Measurements from ENCODE around the gene PPP1R13B. TPM values are rescaled to one million over a fixed set of nuclear protein-coding genes. Genes with fewer than 3 reads are reported as not detected.

Gene PPP1R13B
- total RNA-seq, 2 experiments from 2014 or later: 8.2 to 18.9 TPM

DNA sequence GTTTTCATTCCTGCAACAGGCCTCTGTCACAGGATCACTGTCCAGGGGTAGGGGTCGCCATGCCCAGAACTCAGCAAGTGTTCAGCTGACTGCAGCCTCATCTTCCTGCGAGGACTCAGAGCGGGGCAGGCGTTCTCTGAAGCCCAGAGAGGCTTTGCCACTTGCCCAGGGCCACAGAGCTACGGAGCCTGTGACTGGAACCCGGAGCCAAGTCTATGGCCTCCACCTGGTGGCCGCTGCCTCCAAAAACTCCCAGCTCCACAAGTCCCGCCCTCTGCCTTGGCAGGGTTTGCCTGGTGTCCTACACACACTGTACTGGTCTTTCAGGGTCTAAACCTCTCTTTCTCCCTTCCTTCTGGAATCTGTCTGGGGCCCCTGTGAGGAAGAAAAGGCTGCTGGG is 8.7 kb upstream of the PPP1R13B start:
- Histone ChIP-seq H3K4me3 (ENCODE audit: low read depth, low read length, poor library complexity, severe bottlenecking) (no peak overlapping the region), H3K4me2 (ENCODE audit: low read length) (no peak overlapping the region), H3K4me1 (ENCODE audit: insufficient read depth, low read length, poor library complexity, severe bottlenecking) (no peaks in the 10 kb centered on the region), H4K20me1 (ENCODE audit: insufficient read depth, low read length) (no peaks in the 10 kb centered on the region), H3K9me2 (ENCODE audit: insufficient read depth, low read length) (no peaks in the 10 kb centered on the region), H3K79me2 (ENCODE audit: insufficient read depth, low read depth, low read length) (no peaks in the 10 kb centered on the region), H3K36me3 (ENCODE audit: insufficient read depth, low read length) (no peaks in the 10 kb centered on the region), H3K9me3 (ENCODE audit: low read length) (no peaks in the 10 kb centered on the region), H2AFZ (ENCODE audit: low read length) (no peak overlapping the region), H3K27ac (ENCODE audit: low read depth, low read length, poor library complexity, severe bottlenecking) (no peak overlapping the region)
- TF ChIP-seq, protein P1, sequence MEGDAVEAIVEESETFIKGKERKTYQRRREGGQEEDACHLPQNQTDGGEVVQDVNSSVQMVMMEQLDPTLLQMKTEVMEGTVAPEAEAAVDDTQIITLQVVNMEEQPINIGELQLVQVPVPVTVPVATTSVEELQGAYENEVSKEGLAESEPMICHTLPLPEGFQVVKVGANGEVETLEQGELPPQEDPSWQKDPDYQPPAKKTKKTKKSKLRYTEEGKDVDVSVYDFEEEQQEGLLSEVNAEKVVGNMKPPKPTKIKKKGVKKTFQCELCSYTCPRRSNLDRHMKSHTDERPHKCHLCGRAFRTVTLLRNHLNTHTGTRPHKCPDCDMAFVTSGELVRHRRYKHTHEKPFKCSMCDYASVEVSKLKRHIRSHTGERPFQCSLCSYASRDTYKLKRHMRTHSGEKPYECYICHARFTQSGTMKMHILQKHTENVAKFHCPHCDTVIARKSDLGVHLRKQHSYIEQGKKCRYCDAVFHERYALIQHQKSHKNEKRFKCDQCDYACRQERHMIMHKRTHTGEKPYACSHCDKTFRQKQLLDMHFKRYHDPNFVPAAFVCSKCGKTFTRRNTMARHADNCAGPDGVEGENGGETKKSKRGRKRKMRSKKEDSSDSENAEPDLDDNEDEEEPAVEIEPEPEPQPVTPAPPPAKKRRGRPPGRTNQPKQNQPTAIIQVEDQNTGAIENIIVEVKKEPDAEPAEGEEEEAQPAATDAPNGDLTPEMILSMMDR (conservative IDR thresholded peaks at IDR 0.05; ENCODE audit: low read length): no peak
- no peak for TF ChIP-seq EZH2phosphoT487 (IDR thresholded peaks at IDR 0.05; ENCODE audit: borderline replicate concordance, low read depth, low read length)
- BruUV-seq (replicated peaks): no TSS peak
- ChIA-PET CTCF (ENCODE audit: unreplicated experiment) (no interaction called here), POLR2A (no interaction called here)
- intact Hi-C loops (cut with micrococcal nuclease; ENCODE audit: unreplicated experiment): no loop called here
- DNase-seq (ENCODE audit: low spot score): no peak

- no peaks in the 10 kb centered on the region for H3K79me2 ChIP-seq (ENCODE audit: insufficient read depth, low read depth, low read length)
- DNase-seq (ENCODE audit: low spot score): no peak
- H3K4me2 ChIP-seq (ENCODE audit: low read length): no peak overlapping the region
- no peaks in the 10 kb centered on the region for H3K36me3 ChIP-seq (ENCODE audit: insufficient read depth, low read length)
- no peaks in the 10 kb centered on the region for H3K9me2 ChIP-seq (ENCODE audit: insufficient read depth, low read length)
- no peaks in the 10 kb centered on the region for H3K9me3 ChIP-seq (ENCODE audit: low read length)
- intact Hi-C loops (cut with micrococcal nuclease; ENCODE audit: unreplicated experiment): no loop called here
- no peak overlapping the region for H3K27ac ChIP-seq (ENCODE audit: low read depth, low read length, poor library complexity, severe bottlenecking)
- ChIA-PET CTCF (ENCODE audit: unreplicated experiment) (no interaction called here), POLR2A (no interaction called here)
- H4K20me1 ChIP-seq (ENCODE audit: insufficient read depth, low read length): no peaks in the 10 kb centered on the region
- BruUV-seq (replicated peaks): no TSS peak
- no peak for TF ChIP-seq EZH2phosphoT487 (IDR thresholded peaks at IDR 0.05; ENCODE audit: borderline replicate concordance, low read depth, low read length)
- TF ChIP-seq, protein P1 (conservative IDR thresholded peaks at IDR 0.05; ENCODE audit: low read length): no peak
- no peak overlapping the region for H2AFZ ChIP-seq (ENCODE audit: low read length)
- H3K4me3 ChIP-seq (ENCODE audit: low read depth, low read length, poor library complexity, severe bottlenecking): no peak overlapping the region
- H3K4me1 ChIP-seq (ENCODE audit: insufficient read depth, low read length, poor library complexity, severe bottlenecking): no peaks in the 10 kb centered on the region
Observed at GRCh38 chr14:103855734-103856095, 8.3 kb upstream of the PPP1R13B start.

DNA sequence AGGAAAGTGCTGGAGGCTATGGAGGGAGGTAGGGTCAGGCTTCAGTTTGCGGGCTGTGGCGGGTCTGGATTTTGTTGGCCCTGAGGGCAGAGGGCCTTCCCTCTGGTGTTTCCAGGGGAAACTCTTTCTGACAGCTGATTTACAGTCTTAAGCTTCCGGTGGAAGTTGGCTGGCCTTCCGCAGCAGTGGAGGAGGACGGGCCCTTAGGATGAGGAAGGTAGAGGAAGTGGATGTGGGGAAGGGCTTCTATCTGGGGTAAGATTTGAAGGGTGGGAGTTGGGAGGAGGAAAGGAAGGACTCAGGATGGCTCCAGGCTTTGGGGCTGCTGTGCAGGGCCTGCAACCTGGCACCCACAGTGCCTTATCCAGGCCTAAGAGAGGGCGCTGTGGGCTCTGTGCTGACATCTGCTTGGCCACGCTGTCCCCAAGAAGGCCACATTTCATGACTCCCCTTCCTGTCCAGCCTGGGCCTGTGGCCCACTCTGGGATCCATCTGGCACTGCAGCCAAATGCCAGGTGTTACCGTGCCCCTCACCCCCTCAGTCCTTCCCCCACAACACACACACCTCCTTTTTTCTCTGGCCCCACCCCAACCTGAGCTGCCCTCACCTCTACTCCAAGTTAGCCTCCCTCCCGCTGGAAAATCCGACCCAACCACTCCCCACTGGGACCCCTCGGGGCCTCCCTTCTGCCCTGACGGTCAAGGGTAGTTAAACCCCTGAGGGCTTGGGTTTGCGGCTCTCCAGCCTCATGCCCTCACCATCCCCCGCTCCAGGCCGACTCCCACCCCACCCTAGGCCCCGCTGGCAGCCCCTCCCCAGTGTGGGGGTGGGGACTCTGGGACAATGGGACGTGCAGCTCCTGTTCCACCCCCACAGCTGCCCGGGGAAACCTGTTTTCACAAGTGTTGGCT is 7.7 kb upstream of the PPP1R13B start:
- no peak overlapping the region for H2AFZ ChIP-seq (ENCODE audit: low read length)
- intact Hi-C loops (cut with micrococcal nuclease; ENCODE audit: unreplicated experiment): no loop called here
- H3K79me2 ChIP-seq (ENCODE audit: insufficient read depth, low read depth, low read length): no peaks in the 10 kb centered on the region
- no peak overlapping the region for H3K4me3 ChIP-seq (ENCODE audit: low read depth, low read length, poor library complexity, severe bottlenecking)
- CTCF ChIA-PET (ENCODE audit: unreplicated experiment): no interaction called here
- no peaks in the 10 kb centered on the region for H3K4me1 ChIP-seq (ENCODE audit: insufficient read depth, low read length, poor library complexity, severe bottlenecking)
- H3K27ac ChIP-seq (ENCODE audit: low read depth, low read length, poor library complexity, severe bottlenecking): no peak overlapping the region
- H3K4me2 ChIP-seq (ENCODE audit: low read length): no peak overlapping the region
- POLR2A ChIA-PET: no interaction called here
- no peaks in the 10 kb centered on the region for H4K20me1 ChIP-seq (ENCODE audit: insufficient read depth, low read length)
- H3K36me3 ChIP-seq (ENCODE audit: insufficient read depth, low read length): no peaks in the 10 kb centered on the region
- H3K9me3 ChIP-seq (ENCODE audit: low read length): no peaks in the 10 kb centered on the region
- BruUV-seq (replicated peaks): no TSS peak
- no peak for DNase-seq (ENCODE audit: low spot score)
- no peaks in the 10 kb centered on the region for H3K9me2 ChIP-seq (ENCODE audit: insufficient read depth, low read length)
- TF ChIP-seq, protein P1 (conservative IDR thresholded peaks at IDR 0.05; ENCODE audit: low read length): no peak
- no peak for TF ChIP-seq EZH2phosphoT487 (IDR thresholded peaks at IDR 0.05; ENCODE audit: borderline replicate concordance, low read depth, low read length)
